Activated CD4-positive, CD25-positive, alpha-beta regulatory T cell treated with anti-CD3 and anti-CD28 coated beads, Interleukin-2, amount 50 U/mL, for 16 hours (primary cell): ENCODE data around the gene LRRN3.

Experiments
- DNase-seq: peaks from one replicate; pipeline ENCODE4 v3.0.0-alpha.2; 2020; ENCODE audit warnings: low read depth, low spot score

LRRN3 gene

DNA sequence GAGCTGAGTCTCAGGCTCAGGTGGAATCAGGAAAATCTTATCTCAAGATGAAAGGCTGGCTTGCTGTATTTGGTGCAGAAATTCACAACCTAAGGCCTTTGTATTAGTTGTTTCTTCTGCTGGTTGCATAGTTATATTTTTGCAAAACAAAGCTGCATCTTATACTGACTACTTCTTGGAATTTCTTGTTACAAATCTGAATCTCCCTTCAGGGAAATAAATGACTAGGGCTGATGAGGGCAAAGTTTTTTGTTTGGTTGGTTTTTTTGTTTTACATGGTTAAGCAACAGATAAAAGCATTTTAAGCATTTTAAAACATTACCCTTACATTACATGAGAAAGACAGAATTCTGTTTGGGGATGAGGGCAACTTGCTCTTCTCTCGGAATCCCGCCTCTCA is 13.9 kb upstream of the LRRN3 start:
- DNase-seq, result no peak

DNA sequence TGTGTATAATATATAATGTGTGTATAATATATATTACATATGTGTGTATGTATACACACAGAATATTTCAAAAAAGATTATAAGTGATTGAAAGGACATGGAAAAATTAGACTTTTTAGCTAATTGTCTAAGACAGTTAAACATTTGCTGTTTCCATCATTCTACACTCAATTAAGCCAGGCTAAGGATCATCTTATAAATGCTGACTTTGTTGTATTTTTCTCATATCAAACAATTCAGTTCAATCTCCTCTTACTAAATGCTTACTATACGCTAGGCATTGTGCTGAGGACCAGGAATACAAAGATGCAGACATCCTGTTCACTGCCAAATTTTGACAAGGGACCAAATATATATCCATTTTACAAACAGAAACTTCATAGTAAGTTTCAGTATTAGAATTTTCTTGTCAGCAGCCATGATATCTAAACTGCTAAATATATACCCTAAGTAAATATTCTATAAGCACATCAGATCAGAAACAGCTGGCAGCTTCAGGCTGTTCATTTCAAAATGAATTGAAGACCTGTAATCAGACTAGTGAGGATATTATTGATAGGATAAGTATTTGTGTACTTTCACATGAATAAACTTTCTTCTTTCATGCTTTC is 10.3 kb upstream of the LRRN3 start:
- no peak for DNase-seq

DNA sequence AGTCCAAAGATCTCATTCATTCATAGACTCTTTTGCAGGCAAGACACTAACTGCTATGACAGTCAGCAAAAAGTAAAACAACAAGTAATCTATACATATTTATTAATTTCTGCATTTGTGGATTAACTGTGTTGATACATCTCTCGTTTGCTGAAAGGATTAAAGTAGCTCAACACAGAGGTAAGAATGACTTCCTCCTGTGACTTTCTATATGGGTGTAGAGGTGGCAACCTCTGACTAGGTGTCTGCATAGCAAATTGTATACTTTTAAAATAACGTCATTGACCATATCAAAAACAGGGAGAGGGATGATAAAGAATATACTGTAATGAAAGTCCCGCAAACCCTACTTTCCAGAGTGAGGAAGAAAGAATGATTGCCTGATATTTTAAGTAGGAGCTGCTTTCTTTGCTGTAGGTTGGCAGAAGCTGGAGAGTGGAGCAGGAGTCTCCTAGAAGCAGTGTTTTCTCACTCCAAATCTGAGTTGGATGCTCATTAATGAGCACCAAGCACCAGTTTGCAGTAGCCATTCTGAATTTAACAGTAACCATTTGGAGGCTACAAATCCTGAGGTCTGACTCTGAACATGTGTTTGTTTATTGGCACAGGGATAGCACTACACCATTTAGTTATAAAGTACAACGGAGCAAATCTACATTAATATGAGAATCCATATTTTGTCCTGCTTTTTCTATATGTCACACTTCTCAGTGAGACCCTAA is 9.2 kb upstream of the LRRN3 start:
- DNase-seq, result no peak

DNA sequence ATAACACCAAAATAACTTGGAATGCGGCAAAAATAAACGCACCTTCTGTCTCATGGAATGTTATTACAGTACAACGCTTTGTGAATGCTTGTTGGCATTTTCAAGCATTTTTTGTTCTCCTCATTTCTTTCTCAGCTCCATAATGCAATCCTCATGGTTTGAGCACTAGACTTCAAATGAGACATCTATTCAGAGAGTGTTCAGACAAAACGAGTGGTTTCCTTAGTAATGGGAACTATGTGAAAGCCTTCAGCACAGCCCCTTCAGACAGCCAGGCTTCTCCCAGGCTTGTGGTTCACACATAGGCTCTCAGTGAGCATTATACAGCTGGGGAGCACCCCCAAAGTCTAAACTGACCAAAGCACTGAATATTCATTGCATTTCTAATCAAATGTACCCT is 8.6 kb upstream of the LRRN3 start:
- DNase-seq, result no peak

DNA sequence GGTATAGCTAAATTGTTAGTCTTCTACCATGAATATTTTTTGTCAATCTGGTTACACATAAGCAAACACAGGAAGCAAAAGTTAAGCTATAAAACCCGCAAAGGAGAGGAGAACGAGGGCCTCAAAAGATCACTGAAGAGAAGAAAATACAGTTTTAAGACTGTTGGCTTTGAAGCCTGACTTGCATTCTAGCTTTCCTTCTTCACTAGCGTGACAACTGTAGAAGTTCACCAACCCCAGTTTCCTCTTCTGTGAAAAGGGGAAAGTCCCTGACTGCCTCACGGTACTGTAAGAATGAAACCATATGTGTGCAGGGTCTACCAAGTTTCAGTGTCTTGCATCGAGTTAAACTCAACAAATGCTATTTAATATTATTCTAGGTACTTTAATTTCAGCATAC is 7.5 kb upstream of the LRRN3 start:
- peak; percentile 44 for DNase-seq

DNA sequence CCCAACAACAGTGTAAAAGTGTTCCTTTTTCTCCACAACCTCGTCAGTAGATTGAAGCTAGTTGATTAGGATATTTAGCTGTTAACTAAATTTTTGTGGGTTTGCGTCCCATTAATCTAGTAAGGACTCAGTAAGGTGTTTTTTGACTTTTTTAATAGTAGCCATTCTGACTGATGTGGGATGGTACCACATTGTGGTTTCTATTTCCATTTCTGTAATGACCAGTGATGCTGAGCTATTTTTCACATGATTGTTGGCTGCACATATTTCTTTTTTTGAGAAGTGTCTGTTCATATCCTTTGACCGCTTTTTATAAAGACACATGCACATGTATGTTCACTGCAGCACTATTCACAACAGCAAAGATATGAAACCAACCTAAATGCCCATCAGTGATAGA is 5.6 kb upstream of the LRRN3 start:
- no peak for DNase-seq

DNA sequence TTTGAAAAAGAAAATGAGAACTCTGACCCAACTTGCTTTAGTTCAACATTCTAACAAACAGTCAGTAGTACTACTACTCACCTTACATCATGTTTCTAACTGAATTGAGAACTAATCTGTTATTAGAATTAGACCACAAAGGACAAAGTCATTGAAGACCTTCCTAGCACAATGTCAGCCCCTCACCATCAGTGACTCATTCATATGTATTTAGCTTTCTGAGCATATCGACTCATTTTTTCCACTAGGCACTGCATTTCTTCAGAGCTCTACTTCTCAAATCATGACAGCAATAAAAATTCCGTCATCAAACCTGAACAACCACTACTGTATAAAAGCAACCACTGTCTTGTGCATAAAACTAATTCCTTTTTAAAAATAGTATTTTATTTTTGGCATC is 4.4 kb upstream of the LRRN3 start:
- DNase-seq, result no peak

DNA sequence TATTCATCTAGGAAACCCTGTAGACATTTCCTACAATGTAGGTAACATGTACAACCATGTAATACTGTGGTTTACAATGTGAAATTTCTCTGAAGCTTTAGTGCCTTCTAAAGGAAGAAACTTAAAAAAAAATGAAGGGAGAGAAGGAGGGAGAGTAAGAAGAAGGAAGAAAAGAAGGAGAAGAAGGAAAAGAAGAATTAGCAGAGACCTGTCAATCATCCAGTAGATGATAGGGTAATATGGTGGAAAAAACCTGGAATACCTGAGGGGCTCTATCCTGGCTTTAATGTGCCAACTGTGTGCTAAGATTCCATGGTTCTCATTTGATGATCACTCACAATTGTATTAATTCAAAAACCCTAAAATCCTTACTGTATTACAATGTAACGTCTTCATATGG is 2.6 kb upstream of the LRRN3 start:
- no peak for DNase-seq

DNA sequence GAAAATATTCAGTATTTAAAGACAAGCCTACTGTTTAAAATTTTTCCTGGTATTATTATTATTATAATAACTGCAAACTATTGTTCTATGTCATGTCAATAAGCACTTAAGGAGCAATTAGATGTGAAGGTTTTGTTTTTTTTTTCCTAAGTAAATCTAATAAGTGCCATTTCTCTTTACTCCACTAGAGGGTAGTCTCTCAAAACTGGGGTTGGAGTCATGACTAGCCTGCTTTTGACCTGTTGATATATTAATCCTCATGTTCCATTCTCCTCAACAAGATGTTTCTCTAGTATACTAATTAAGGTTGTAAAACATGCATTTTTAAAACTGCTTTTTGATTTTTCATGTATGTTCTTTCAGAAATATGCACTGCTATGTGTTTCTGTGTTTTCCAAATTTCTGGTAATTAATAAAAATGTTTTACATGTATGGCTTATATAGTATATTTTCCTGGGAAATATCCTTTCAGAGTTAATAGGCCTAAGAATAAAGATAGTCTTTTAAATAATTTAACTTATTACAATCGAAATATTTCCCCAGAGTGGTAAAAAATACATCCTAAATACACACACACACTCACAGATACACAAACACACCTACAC is 1.0 kb upstream of the LRRN3 start:
- DNase-seq, result no peak

DNA sequence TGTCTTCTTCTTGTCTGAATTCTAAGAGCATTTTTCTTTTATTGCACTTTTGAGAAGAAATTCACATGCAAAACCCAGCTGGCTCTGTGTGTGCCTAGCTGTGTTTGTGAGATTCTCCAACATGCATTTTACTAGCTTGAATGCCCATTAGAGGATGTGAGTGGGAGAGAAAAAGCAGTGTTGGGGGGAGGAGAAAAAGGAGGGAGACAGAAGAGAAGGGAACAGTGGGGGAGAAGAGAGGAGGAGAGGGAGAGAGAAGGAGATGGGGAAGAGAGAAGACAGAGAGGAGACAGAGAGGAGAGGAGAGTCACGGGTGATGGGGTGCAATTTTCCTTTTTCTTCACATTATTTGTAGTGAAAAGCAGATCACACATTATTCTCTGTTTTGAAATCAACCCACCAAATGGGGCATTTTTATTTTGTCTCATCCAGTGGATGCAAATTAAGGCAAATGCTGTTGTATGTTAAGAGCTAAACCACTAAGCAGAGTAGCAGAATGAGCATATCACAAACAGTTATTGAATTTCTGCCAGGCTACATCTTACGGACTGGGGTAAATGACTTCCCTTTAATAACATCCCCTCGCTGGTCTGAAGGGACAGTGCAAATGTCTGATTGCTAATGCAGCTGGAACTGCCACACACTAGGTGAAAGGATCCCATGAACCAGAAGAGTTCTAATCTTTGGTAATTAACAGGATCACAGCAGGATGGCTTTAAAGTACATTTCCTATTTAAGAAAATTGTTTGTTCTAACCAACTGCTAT is 849 bp downstream of the LRRN3 start:
- DNase-seq, result no peak

DNA sequence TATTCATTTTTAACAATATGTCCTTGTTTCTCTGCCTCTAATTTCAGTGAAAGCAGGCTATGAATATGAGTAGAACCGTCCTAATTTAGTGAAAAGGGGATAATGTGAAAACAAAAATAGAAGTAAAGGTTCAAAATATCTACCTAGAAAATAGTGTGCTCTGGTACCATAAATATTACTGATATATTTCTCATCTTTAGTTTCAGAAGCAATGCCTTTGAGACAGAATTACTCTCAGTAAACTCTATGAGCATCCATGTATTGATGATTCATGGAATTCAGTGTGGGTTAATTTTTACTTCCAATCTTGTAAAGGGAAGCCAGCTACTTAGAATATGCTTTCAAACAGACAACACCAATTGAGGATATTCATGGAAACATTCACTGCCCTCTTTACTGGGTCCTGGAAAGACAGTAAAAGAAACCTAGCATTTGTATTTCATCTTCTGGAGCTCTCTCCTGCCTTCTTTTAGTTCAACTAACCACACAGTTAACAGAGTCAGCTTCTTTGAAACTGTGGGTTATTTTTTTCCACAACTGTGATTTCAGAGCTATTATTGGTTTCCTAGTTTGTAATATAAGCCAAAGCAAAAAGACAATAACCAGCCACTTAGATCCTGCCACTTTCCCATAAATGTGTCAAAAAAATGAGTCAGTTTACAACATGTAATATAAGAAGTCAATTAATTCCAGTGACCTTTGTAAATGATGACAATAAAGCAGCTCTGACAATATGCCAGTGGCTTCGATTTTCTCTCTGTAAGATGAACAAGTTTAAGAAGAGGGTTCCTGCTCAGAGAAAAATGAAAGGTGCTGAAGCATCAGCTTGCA is 1.7 kb downstream of the LRRN3 start:
- DNase-seq, result no peak

DNA sequence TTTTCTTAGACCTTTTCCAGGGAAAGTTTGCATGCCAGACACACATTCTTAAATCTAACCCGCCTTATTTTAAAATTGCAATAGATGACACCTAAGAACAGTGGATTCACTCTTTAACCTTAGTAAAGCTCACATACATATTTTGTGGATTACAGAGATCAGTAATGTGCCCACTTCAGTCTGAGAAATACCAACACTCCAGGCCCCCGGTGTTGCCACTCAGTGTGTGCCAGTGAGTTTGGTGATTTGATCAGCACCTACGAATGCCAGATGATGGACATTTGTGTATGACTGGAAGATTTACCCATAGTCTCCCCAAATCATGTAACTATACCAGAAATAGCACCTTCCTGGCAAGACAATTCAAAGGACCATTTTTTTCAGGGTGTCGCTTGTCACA is 2.6 kb downstream of the LRRN3 start:
- no peak for DNase-seq

DNA sequence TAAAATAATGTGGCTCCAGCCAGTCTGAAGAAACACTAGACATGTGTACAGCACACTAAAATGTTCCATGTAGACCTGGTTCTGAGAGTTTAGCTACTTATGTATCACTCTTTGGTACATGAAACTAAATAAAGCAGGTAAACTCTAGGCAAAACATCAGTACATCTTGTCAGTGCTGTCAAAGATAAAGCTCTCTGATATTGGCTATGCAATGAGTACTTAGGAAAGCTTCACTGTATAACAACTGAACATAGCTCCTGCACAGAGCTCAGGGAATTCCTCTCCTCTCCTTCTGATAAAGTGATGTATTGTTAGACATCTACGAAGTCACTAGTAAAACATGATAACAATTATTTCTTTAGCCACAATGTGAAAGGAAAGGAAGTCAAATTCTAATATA is 3.5 kb downstream of the LRRN3 start:
- DNase-seq, result no peak

DNA sequence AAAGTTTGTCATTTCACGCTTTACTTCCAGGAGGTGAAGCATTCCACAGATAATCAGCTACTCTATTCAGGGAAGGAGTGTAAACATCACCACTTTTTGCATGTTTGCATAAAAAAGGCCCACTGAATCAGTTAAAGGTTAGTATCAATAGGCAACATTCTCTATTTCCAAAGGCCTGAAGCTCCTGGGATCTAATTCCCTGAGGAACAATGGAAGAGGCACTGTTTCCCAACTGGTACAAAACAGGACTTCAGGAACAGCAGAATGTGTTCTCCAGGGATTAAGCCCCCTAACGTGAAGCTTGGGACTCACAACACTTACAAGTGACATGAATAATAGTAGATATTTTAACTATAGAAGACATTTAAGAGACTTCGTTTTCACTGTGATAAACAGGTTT is 6.1 kb downstream of the LRRN3 start:
- no peak for DNase-seq

DNA sequence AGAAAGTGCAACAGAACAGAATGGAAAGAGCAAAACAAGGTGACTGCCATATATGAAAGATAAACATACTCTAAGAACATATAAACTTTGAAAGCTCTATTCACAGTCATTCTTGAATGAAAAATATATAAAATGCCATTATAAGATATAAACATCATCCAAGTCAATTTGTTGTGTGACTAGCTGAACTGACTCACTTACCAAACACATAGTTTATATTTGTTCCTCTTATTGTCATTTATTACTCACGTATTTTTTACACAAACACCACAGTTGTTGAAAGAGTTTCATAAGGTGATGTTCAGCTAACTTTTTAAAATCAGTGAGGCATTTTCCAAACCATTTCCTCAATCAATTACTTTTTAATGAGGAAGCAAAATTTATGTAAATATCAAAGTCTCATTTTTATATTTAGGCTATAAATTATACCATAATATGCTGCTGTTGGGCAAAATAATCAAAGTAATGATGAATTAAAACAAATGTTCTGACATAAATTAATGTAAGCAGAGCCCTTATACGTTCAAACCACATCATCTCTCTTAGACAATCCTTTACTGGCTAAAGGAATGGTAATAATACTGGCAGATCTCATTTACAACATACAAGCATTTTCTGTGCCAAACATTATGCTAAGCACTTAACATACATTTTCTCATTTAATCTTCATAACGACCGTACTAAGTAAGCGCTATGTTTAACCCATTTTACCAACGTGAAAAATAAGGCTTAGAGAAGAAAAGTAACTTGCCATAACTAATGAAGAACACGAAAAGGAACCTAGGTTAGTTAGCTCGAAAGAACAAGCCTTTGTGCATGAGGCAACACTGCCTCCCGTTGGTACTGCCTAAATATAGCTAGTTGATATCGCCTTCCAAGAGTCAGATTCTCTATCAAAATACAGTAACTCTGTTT is 7.3 kb downstream of the LRRN3 start:
- no peak for DNase-seq

DNA sequence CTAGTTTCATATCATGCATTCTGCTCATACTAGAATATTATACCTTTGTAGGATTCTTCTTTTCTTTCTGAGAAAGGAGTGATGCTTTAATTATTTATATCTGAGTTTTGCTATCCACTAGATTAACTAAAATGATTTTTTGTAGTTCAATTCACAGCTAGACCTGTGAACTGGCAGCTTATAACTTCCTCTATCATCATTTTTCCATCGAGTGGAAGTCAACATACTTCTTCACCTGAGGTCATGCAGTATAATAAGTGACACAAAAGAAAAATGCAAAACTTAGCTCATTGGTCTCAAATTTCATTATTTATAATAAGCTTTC is 8.0 kb downstream of the LRRN3 start:
- DNase-seq, result no peak

DNA sequence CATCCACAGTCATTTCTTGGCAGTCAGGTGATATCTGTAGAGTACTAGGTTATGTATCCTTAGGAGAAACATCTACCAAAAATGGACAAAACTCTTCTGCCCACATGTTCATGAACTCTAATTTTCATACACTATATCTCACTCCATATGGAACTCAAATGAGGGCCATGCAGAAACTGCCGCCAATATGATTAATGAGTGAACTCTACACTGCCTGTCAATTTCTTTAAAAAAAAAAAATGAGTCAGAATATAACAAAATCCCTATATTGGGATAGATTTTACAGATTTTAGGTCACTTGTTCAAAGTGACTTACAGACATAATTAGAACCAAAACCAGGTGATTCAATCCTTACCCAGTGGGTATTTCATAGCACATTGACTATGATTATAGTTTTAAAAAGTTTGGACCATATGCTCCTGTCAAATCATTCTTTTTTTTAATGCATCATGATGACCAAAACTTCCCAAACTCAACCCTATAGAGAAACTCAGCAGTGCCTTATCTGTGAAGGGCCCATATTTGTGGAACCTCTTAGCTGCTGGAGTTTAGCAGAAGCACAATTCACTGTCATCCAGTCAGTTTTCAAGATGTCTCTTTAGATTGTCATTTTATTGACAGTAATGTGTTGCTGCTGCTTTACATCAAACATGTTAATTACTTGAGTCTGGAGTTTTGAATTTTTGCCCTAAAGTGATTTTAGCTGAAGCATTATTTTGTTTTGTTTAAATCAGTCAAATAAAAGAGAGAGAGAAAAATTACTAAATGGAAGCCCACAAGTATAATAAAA is 11.1 kb downstream of the LRRN3 start:
- DNase-seq, result no peak

DNA sequence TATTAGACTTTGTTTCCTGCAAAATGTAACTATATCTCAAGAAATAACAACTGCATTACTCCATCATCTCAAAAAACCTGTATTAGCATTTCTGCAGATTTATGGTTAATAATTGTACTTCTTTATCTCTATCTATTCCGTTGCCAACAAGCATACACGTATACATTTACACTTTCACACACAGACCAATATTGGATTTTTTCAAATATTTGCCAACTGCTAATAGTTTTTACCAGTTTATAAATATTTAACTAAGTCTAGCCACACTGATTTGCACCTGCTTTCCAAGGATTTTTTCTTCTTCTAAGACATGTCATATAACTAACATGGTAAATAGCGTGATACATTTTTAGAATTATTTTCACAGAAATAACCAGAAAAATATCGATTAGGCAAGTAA is 12.2 kb downstream of the LRRN3 start:
- no peak for DNase-seq

DNA sequence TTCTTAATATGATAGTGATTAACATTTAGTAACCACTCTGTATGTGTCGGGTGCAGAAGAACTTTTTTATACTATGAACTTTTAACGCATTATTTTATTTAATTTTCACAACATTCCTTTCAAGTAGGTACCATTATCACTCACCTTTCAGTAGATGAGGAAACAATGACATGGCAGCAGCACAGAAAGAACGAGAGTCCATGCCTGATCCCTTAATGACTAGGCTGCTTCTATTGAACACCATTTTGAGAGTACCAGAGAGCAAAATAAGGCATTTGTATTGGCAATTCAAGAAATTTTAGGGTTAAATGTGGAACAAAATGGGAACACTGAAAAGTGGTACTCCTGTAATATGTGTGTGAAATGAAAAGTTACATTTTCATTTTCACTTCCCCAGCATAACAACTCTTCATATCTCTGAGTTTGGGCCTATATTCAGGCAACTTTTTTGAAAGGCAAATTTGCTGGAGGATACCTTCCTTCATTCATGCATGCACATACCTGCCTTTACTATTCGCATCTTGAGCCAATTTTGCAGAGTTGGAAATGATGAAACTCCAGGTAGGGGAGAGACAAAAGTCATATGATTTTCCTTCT is 12.8 kb downstream of the LRRN3 start:
- DNase-seq, result no peak

DNA sequence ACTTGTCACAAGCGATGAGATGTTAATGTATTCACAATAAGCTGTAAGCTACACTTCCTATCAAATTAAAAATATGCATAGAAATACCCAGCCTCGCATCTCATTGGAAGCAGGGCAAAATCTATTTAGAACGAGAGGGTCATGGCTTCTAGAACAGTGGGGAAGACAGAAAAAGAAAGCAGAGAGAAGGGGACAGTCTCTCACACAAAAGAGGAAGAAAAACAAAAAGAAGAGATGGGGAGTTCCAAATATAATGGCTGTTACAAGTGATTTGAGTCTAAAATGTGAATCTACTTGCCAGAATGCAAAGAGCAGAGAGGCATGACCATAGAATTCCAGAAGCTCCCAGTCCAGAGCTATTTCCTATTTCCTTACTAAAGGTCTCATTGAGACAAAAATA is 13.8 kb downstream of the LRRN3 start:
- no peak for DNase-seq
